Measurements from ENCODE around the gene CNOT4.

GRCh38 chr7:135523146-135523545 lies 13.2 kb upstream of the CNOT4 start:
- TF ChIP-seq CTCF (IDR thresholded peaks at IDR 0.05; ENCODE audit: insufficient read depth, low read length) = no peak
- TF ChIP-seq GABPA (IDR thresholded peaks at IDR 0.05; ENCODE audit: low read depth) = no peak
